H9 (cell line): Measurements from ENCODE around the gene ZRSR2. TPM values are rescaled to one million over a fixed set of nuclear protein-coding genes. Genes with fewer than 3 reads are reported as not detected.

Source experiments
- DNase-seq: peaks from one replicate; pipeline ENCODE4 v3.0.0-alpha.2; 2017
- H2AFZ ChIP-seq: one replicate; pipeline ENCODE4 v1.6.1; 2013; ENCODE audit warnings: mild to moderate bottlenecking, low read length, control low read depth, moderate library complexity
- H2AK5ac ChIP-seq: 2 replicates; pipeline ENCODE4 v1.6.1; 2013; ENCODE audit warnings: low read length, control low read depth, mixed read lengths; ENCODE audit not compliant: insufficient read length
- H2BK120ac ChIP-seq: one replicate; pipeline ENCODE4 v1.6.1; 2013; ENCODE audit warnings: low read depth, mild to moderate bottlenecking, low read length, control low read depth, inconsistent platforms; ENCODE audit not compliant: poor library complexity, severe bottlenecking
- H2BK12ac ChIP-seq: 2 replicates; pipeline ENCODE4 v1.6.1; 2013; ENCODE audit warnings: low read length, control low read depth, mixed read lengths, low read depth; ENCODE audit not compliant: insufficient read length
- H2BK15ac ChIP-seq: 2 replicates; pipeline ENCODE4 v1.6.1; 2013; ENCODE audit warnings: low read depth, low read length, control low read depth
- H2BK20ac ChIP-seq: one replicate; pipeline ENCODE4 v1.6.1; 2013; ENCODE audit warnings: low read depth, mild to moderate bottlenecking, low read length, control low read depth, inconsistent platforms; ENCODE audit not compliant: poor library complexity, severe bottlenecking
- H2BK5ac ChIP-seq: 2 replicates; pipeline ENCODE4 v1.6.1; 2013; ENCODE audit warnings: low read length, control low read depth, mixed read lengths; ENCODE audit not compliant: insufficient read length
- H3K14ac ChIP-seq: 2 replicates; pipeline ENCODE4 v1.6.1; 2013; ENCODE audit warnings: low read length, control low read depth; ENCODE audit not compliant: insufficient read depth
- H3K18ac ChIP-seq: 2 replicates; pipeline ENCODE4 v1.6.1; 2013; ENCODE audit warnings: low read depth, mild to moderate bottlenecking, mixed read lengths, low read length, control low read depth; ENCODE audit not compliant: insufficient read length
- H3K23ac ChIP-seq: 2 replicates; pipeline ENCODE4 v1.6.1; 2013; ENCODE audit warnings: low read length, control low read depth, mixed read lengths, low read depth; ENCODE audit not compliant: insufficient read length
- H3K23me2 ChIP-seq: 2 replicates; pipeline ENCODE4 v1.6.1; 2013; ENCODE audit warnings: low read depth, mild to moderate bottlenecking, mixed read lengths, low read length, control low read depth; ENCODE audit not compliant: insufficient read length, poor library complexity, severe bottlenecking
- H3K27ac ChIP-seq: 2 replicates; pipeline ENCODE4 v1.5.1; 2013; ENCODE audit warnings: low read length, control low read depth, mixed read lengths, low read depth; ENCODE audit not compliant: insufficient read length
- H3K27me3 ChIP-seq: 2 replicates; pipeline ENCODE4 v1.6.1; 2013; ENCODE audit warnings: low read length, control low read depth, inconsistent platforms; ENCODE audit not compliant: insufficient read depth
- H3K4ac ChIP-seq: 2 replicates; pipeline ENCODE4 v1.6.1; 2013; ENCODE audit warnings: low read depth, mild to moderate bottlenecking, control low read depth, inconsistent platforms, low read length, moderate library complexity
- H3K4me1 ChIP-seq: 2 replicates; pipeline ENCODE4 v1.6.1; 2013; ENCODE audit warnings: low read length, control low read depth, inconsistent platforms; ENCODE audit not compliant: insufficient read depth
- H3K4me2 ChIP-seq: 2 replicates; pipeline ENCODE4 v1.6.1; 2013; ENCODE audit warnings: low read length, control low read depth, mixed read lengths; ENCODE audit not compliant: insufficient read length, insufficient read depth
- H3K56ac ChIP-seq: 2 replicates; pipeline ENCODE4 v1.6.1; 2013; ENCODE audit warnings: low read depth, mild to moderate bottlenecking, mixed read lengths, low read length, control low read depth; ENCODE audit not compliant: insufficient read length
- H3K79me1 ChIP-seq: 2 replicates; pipeline ENCODE4 v1.6.1; 2013; ENCODE audit warnings: low read depth, mild to moderate bottlenecking, moderate library complexity, low read length, control low read depth, inconsistent platforms; ENCODE audit not compliant: insufficient read depth, poor library complexity, severe bottlenecking
- H3K79me2 ChIP-seq: 2 replicates; pipeline ENCODE4 v1.6.1; 2013; ENCODE audit warnings: low read length, control low read depth, inconsistent platforms; ENCODE audit not compliant: insufficient read depth
- H3K9ac ChIP-seq: 2 replicates; pipeline ENCODE4 v1.6.1; 2013; ENCODE audit warnings: low read length, control low read depth, mixed read lengths; ENCODE audit not compliant: insufficient read length; ENCODE audit errors: extremely low read depth
- H3K9me3 ChIP-seq: one replicate; pipeline ENCODE4 v1.6.1; 2013; ENCODE audit warnings: low read depth, low read length, inconsistent platforms; ENCODE audit not compliant: control insufficient read depth
- H3T11ph ChIP-seq: one replicate; pipeline ENCODE4 v1.6.1; 2013; ENCODE audit warnings: mild to moderate bottlenecking, low read length, control low read depth, inconsistent platforms
- H4K20me1 ChIP-seq: one replicate; pipeline ENCODE4 v1.6.1; 2013; ENCODE audit not compliant: control insufficient read depth, insufficient read length, insufficient read depth
- H4K5ac ChIP-seq: 2 replicates; pipeline ENCODE4 v1.6.1; 2013; ENCODE audit warnings: low read depth, mild to moderate bottlenecking, mixed read lengths, low read length, control low read depth; ENCODE audit not compliant: insufficient read length
- H4K8ac ChIP-seq: replicated peaks from 2 replicates; pipeline ENCODE4 v1.6.1; 2013; ENCODE audit warnings: low read length, control low read depth, mixed read lengths, low read depth; ENCODE audit not compliant: insufficient read length
- H4K91ac ChIP-seq: 2 replicates; pipeline ENCODE4 v1.6.1; 2013; ENCODE audit warnings: low read depth, mild to moderate bottlenecking, moderate library complexity, mixed read lengths, low read length, control low read depth; ENCODE audit not compliant: insufficient read length
- H3K27ac Mint-ChIP-seq, 3 experiments: 2 replicates in 2 of 3; 3 replicates in 1 of 3; pipeline ENCODE4 v1.8.0; 2020 to 2021; ENCODE audit warnings: mixed read lengths in 3 of 3, mild to moderate bottlenecking in 1 of 3, moderate library complexity in 1 of 3
- H3K27me3 Mint-ChIP-seq: 2 replicates; pipeline ENCODE4 v1.8.0; 2021; ENCODE audit warnings: low read depth, mild to moderate bottlenecking, moderate library complexity, mixed read lengths
- H3K36me3 Mint-ChIP-seq, 3 experiments: 2 replicates in 2 of 3; 3 replicates in 1 of 3; pipeline ENCODE4 v1.8.0; 2020 to 2021; ENCODE audit warnings: low read depth in 3 of 3, mixed read lengths in 3 of 3; ENCODE audit not compliant: insufficient read depth in 1 of 3
- H3K4me1 Mint-ChIP-seq, 2 experiments: 2 replicates each; pipeline ENCODE4 v1.8.0; 2020; ENCODE audit warnings: mixed read lengths in 2 of 2
- H3K4me3 Mint-ChIP-seq, 2 experiments: 2 replicates in 1 of 2; 3 replicates in 1 of 2; pipeline ENCODE4 v1.8.0; 2020 to 2021; ENCODE audit warnings: mild to moderate bottlenecking in 2 of 2, mixed read lengths in 2 of 2, moderate library complexity in 1 of 2
- H3K9me3 Mint-ChIP-seq, 2 experiments: 2 replicates in 1 of 2; 3 replicates in 1 of 2; pipeline ENCODE4 v1.8.0; 2020; ENCODE audit warnings: mild to moderate bottlenecking in 2 of 2, mixed read lengths in 2 of 2, moderate library complexity in 1 of 2
- CTCF ChIP-seq: fragments of 200-600 bp; sonication (generic); conservative IDR thresholded peaks from 3 replicates; pipeline ENCODE4 v1.8.0; 2021; ENCODE audit warnings: antibody characterized with exemption, mild to moderate bottlenecking
- WGBS: extraction: QIAGEN DNeasy Blood & Tissue Kit; methylation state at CpG from one replicate; pipeline ENCODE4 v1.1.7; 2013; ENCODE audit warnings: missing lambda C conversion rate, low lambda C conversion rate, mixed read lengths; ENCODE audit not compliant: insufficient read length; ENCODE audit errors: extremely low coverage; 5-methylcytosine and 5-hydroxymethylcytosine counted together
- total RNA-seq: library from RNA; stranded (reverse); gene quantifications from 2 replicates; pipeline ENCODE4 v1.2.1, GENCODE V29; 2021

Gene ZRSR2
- total RNA-seq, 1 experiment from 2014 or later = 21.1 TPM

- Histone ChIP-seq H2BK5ac (no peak overlapping the region), H3K18ac (no peak overlapping the region), H2BK15ac (no peak overlapping the region), H3K79me1 (no peaks in the 10 kb centered on the region), H4K5ac (no peak overlapping the region), H3K23me2 (no peaks in the 10 kb centered on the region), H3K4me1 (no peaks in the 10 kb centered on the region), H3K9ac (no peak overlapping the region), H2AK5ac (no peak overlapping the region), H2BK12ac (no peak overlapping the region), H2AFZ (no peak overlapping the region), H3T11ph (no peak overlapping the region), H3K9me3 (no peaks in the 10 kb centered on the region), H4K20me1 (no peaks in the 10 kb centered on the region), H3K23ac (no peak overlapping the region), H3K14ac (no peak overlapping the region), H4K8ac (no peak overlapping the region), H3K4me2 (no peak overlapping the region), H3K56ac (no peak overlapping the region), H3K79me2 (no peaks in the 10 kb centered on the region), H3K27ac (no peak overlapping the region), H4K91ac (no peak overlapping the region), H3K4ac (no peak overlapping the region), H2BK120ac (no peak overlapping the region), H2BK20ac (no peak overlapping the region), H3K27me3 (no peaks in the 10 kb centered on the region)
- Mint-ChIP-seq H3K27ac (peak overlapping the region; percentile 4 to 95 (median 44); a peak in 5 of 7 replicates), H3K9me3 (no peaks in the 10 kb centered on the region), H3K4me3 (no peak overlapping the region), H3K36me3 (peaks cover 29 to 55% (median 45%) of the 10 kb centered on the region in 3 experiments), H3K27me3 (no peaks in the 10 kb centered on the region), H3K4me1 (peaks cover 0 to 13% of the 10 kb centered on the region in 2 experiments; a peak in 2 of 4 replicates)
- WGBS = no CpG with 5 or more reads among the region's 23 CpGs
- DNase-seq = no peak
- no peak for TF ChIP-seq CTCF
Measured at GRCh38 chrX:15822922-15823321, 32.6 kb downstream of the ZRSR2 start.
